ENCODE data around the gene CFAP53. TPM values are rescaled to one million over a fixed set of nuclear protein-coding genes. Genes with fewer than 3 reads are reported as not detected.

The CFAP53 gene
- total and polyA plus RNA-seq, 2 of the 4 experiments (the other 2 are of a cell fraction) = under 0.01 to 0.12 TPM

DNA sequence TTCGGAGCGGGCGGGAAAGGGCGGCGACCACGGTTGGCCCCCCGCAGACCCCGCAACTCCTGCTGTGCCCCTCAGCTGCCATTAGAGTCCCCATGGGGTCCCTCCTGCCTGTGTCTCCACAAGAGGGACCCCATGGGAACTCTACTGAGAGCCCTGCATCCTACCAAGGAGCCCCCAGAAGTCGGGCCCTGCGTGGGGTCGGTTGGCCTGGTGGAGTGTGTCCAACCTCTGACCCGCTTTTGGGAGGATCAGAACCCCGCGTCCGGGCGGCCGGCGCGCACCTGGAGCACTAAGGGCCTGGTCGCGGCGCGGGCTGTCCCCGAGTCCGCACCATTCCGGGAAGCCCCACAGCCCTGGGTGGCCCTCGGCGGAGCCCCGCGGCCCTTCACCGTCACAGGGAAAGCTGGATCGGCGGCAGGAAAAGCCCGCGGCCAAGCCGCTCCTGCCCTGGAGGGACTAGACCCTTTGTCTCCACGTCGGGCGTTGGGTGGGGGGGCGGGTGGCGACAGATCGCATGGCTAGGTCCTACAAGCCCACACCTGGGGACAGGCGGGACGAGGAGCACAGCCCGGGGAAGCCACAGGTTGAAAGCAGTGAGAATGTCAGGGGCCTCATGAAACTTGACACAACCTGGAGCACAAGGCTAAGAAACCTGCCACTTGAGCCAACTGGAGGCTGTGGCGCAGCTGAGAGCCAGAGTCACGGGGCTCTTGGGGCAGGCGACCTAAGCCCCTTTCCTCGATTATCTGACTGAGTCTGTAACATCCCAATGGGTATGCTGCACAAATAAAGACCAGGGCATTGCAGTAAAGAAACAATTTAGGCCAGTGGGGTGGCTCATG is 32.4 kb upstream of the CFAP53 start:
- Histone ChIP-seq H3K4ac (ENCODE audit: low read depth, low read length) (no peak overlapping the region), H3K18ac (ENCODE audit: low read depth, low read length) (no peak overlapping the region), H2AFZ (replicated peaks; ENCODE audit: low read length, poor library complexity) (peak overlapping the region; percentile 63), H3K9ac (ENCODE audit: low read depth, low read length) (no peak overlapping the region), H3K27ac (ENCODE audit: insufficient read depth, low read length) (no peak overlapping the region), H4K5ac (ENCODE audit: low read depth, low read length) (no peak overlapping the region), H2BK20ac (ENCODE audit: low read depth, low read length) (no peak overlapping the region), H3K9me1 (ENCODE audit: insufficient read depth, low read length) (no peaks in the 10 kb centered on the region), H3K4me3 (ENCODE audit: insufficient read depth, low read depth, low read length) (no peak overlapping the region; the same call in 1 of the 2 replicates), H2BK5ac (ENCODE audit: low read depth, low read length, poor library complexity, severe bottlenecking) (no peak overlapping the region), H2BK15ac (ENCODE audit: low read depth, low read length) (no peak overlapping the region), H4K91ac (ENCODE audit: insufficient read depth, low read depth, low read length) (no peak overlapping the region), H2AK5ac (ENCODE audit: low read depth, low read length) (no peak overlapping the region), H2AK9ac (replicated peaks; ENCODE audit: low read depth, low read length, poor library complexity) (no peak overlapping the region), H4K20me1 (ENCODE audit: insufficient read depth, low read length) (no peaks in the 10 kb centered on the region), H3K56ac (ENCODE audit: extremely low read depth, insufficient read depth, low read length) (no peak overlapping the region), H3K9me3 (ENCODE audit: control insufficient read depth, insufficient read depth, low read length) (no peaks in the 10 kb centered on the region), H3K4me2 (ENCODE audit: low read depth, low read length) (peak overlapping the region; percentile 89; the same call in 1 of the 2 replicates), H3K23ac (ENCODE audit: low read depth, low read length) (no peak overlapping the region), H3K14ac (replicated peaks; ENCODE audit: low read depth, low read length) (no peak overlapping the region), H3K79me1 (ENCODE audit: low read depth in 1 of 2, low read length in 2 of 2) (no peaks in the 10 kb centered on the region), H3K27me3 (ENCODE audit: control insufficient read depth, insufficient read depth, low read length) (peaks cover 15% of the 10 kb centered on the region), H4K8ac (ENCODE audit: low read depth in 2 of 2, low read length in 2 of 2) (no peak overlapping the region; a peak in 1 of 4 replicates), H2BK120ac (ENCODE audit: low read depth, low read length) (no peak overlapping the region), H3K36me3 (ENCODE audit: control insufficient read depth, insufficient read depth, low read length) (no peaks in the 10 kb centered on the region), H3K4me1 (ENCODE audit: control insufficient read depth, insufficient read depth, low read length) (no peaks in the 10 kb centered on the region)
- dilution Hi-C loops (cut with HindIII; ENCODE audit: low sequenced_read_pairs, unreplicated experiment) = no loop called here
- CTCF ChIA-PET = interaction anchor here (0.8 kb wide), 1 partner anchor 59 kb away, joined by 3 read pairs; no protein-coding TSS in a partner anchor
- POLR2A ChIA-PET (ENCODE audit: unreplicated experiment) = no interaction called here
- in situ Hi-C loops (cut with MboI; ENCODE audit: low sequenced_read_pairs) = loop anchor here (25.0 kb wide), 2 partner anchors 739 to 1661 kb away; partner anchors contain the start of gene SMAD4
- no CpG with 5 or more reads among the region's 49 CpGs for WGBS, 2 experiments (ENCODE audit: extremely low coverage in 2 of 2, insufficient read length in 1 of 2)
- intact Hi-C loops (cut with micrococcal nuclease) = no loop called here
- no peak for DNase-seq
- BruUV-seq (replicated peaks) = no TSS peak
- ATAC-seq (ENCODE audit: low read depth) = no peak
- TF ChIP-seq SMC3 (IDR thresholded peaks at IDR 0.05; ENCODE audit: low read depth, low read length) (no peak), NFE2L2 (IDR thresholded peaks at IDR 0.05; ENCODE audit: low read depth, low read length) (no peak), RFX5 (IDR thresholded peaks at IDR 0.05; ENCODE audit: low read depth, low read length) (no peak), BHLHE40 (IDR thresholded peaks at IDR 0.05; ENCODE audit: low read depth, low read length) (no peak), POLR2A (IDR thresholded peaks at IDR 0.05; ENCODE audit: low read depth, low read length) (no peak), MAFK (IDR thresholded peaks at IDR 0.05; ENCODE audit: low read depth, low read length) (no peak), MXI1 (IDR thresholded peaks at IDR 0.05; ENCODE audit: borderline replicate concordance, low read depth, low read length) (no peak), MAZ (IDR thresholded peaks at IDR 0.05; ENCODE audit: borderline replicate concordance, low read depth, low read length) (no peak)
